Astrocyte (in vitro differentiated cells and primary cell): ENCODE results near the gene GSG1L.

ENCODE experiments used
- CTCF ChIP-seq: IDR thresholded peaks from 2 replicates; pipeline ENCODE4 v1.5.1; 2011; ENCODE audit warnings: low read depth, mild to moderate bottlenecking, inconsistent platforms, low read length, moderate library complexity; ENCODE audit not compliant: insufficient read depth
- EZH2 ChIP-seq: IDR thresholded peaks from 2 replicates; pipeline ENCODE4 v1.6.1; 2012; ENCODE audit warnings: mild to moderate bottlenecking, low read length, inconsistent platforms; ENCODE audit not compliant: insufficient read depth

- TF ChIP-seq CTCF, result no peak
- TF ChIP-seq EZH2, result no peak
These were observed 317.2 kb downstream of the GSG1L start for GRCh38 chr16:27746076-27746855.
